SK-N-SH treated with all-trans-retinoic acid at 6 μM for 48 hours (cell line): Measurements from ENCODE around the gene TMC8.

Experiments
- ATAC-seq: fragments of 200-7000 bp; cut with Tn5 transposase; 3 replicates; pipeline ENCODE4 v1.9.1; 2020; ENCODE audit warnings: mild to moderate bottlenecking, moderate library complexity
- ARNTL ChIP-seq: fragments of 450-650 bp; formaldehyde crosslinking; IDR thresholded peaks from 2 replicates; pipeline ENCODE4 v1.5.0; 2020; ENCODE audit warnings: low read depth, mild to moderate bottlenecking, moderate library complexity, borderline replicate concordance
- BACH2 ChIP-seq: fragments of 250-450 bp; sonication (Bioruptor Pico); IDR thresholded peaks from 2 replicates; pipeline ENCODE4 v1.9.0; 2021; ENCODE audit warnings: mild to moderate bottlenecking, borderline replicate concordance
- CSDC2 ChIP-seq: fragments of 250-450 bp; sonication (Bioruptor Pico); IDR thresholded peaks from 2 replicates; pipeline ENCODE4 v1.5.0; 2020; ENCODE audit warnings: mild to moderate bottlenecking, moderate library complexity
- CSRNP3 ChIP-seq: fragments of 250-450 bp; sonication (Bioruptor Pico); IDR thresholded peaks from 2 replicates; pipeline ENCODE4 v1.5.1; 2021; ENCODE audit warnings: mild to moderate bottlenecking, moderate library complexity
- ESRRG ChIP-seq: fragments of 250-450 bp; sonication (Bioruptor Pico); IDR thresholded peaks from 2 replicates; pipeline ENCODE4 v1.6.1; 2021; ENCODE audit warnings: mild to moderate bottlenecking
- GLIS3 ChIP-seq: fragments of 250-450 bp; sonication (Bioruptor Pico); IDR thresholded peaks from 2 replicates; pipeline ENCODE4 v1.5.0; 2020; ENCODE audit warnings: mild to moderate bottlenecking, moderate library complexity
- ISL1 ChIP-seq: fragments of 250-450 bp; sonication (Bioruptor Pico); IDR thresholded peaks from 2 replicates; pipeline ENCODE4 v2.1.2; 2022; ENCODE audit warnings: mild to moderate bottlenecking, moderate library complexity
- OSR1 ChIP-seq: fragments of 250-450 bp; sonication (Bioruptor Pico); IDR thresholded peaks from 2 replicates; pipeline ENCODE4 v1.8.0; 2022; ENCODE audit warnings: moderate library complexity, mild to moderate bottlenecking, inconsistent platforms
- PATZ1 ChIP-seq: fragments of 250-450 bp; sonication (Bioruptor Pico); IDR thresholded peaks from 2 replicates; pipeline ENCODE4 v1.8.0; 2020; ENCODE audit warnings: mild to moderate bottlenecking, moderate library complexity, borderline replicate concordance
- POU6F1 ChIP-seq: fragments of 250-450 bp; sonication (Bioruptor Pico); IDR thresholded peaks from 2 replicates; pipeline ENCODE4 v1.8.0; 2021; ENCODE audit warnings: low read depth, mild to moderate bottlenecking, moderate library complexity, borderline replicate concordance
- PPARA ChIP-seq: fragments of 250-450 bp; sonication (Bioruptor Pico); IDR thresholded peaks from 2 replicates; pipeline ENCODE4 v1.5.0; 2020; ENCODE audit warnings: mild to moderate bottlenecking, borderline replicate concordance
- RARB ChIP-seq: fragments of 250-450 bp; sonication (Bioruptor Pico); IDR thresholded peaks from 2 replicates; pipeline ENCODE4 v1.8.0; 2021; ENCODE audit warnings: mild to moderate bottlenecking, moderate library complexity
- SNAI2 ChIP-seq: fragments of 250-450 bp; sonication (Bioruptor Pico); IDR thresholded peaks from 2 replicates; pipeline ENCODE4 v1.5.0; 2020; ENCODE audit warnings: mild to moderate bottlenecking, moderate library complexity
- TCF4 ChIP-seq: fragments of 250-450 bp; sonication (Bioruptor Pico); IDR thresholded peaks from 2 replicates; pipeline ENCODE4 v1.8.0; 2021; ENCODE audit warnings: mild to moderate bottlenecking, moderate library complexity, borderline replicate concordance
- TOX ChIP-seq: fragments of 250-450 bp; sonication (Bioruptor Pico); IDR thresholded peaks from 2 replicates; pipeline ENCODE4 v1.8.0; 2021; ENCODE audit warnings: mild to moderate bottlenecking, moderate library complexity, borderline replicate concordance
- ZFP3 ChIP-seq: fragments of 250-450 bp; sonication (Bioruptor Pico); IDR thresholded peaks from 2 replicates; pipeline ENCODE4 v1.5.0; 2020; ENCODE audit warnings: mild to moderate bottlenecking, moderate library complexity
- ZFP30 ChIP-seq: fragments of 450-650 bp; formaldehyde crosslinking; IDR thresholded peaks from 2 replicates; pipeline ENCODE4 v1.5.0; 2022; ENCODE audit warnings: mild to moderate bottlenecking, moderate library complexity
- ZNF565 ChIP-seq: fragments of 450-650 bp; formaldehyde crosslinking; conservative IDR thresholded peaks from 2 replicates; pipeline ENCODE4 v1.5.0; 2020; ENCODE audit warnings: low read depth, mild to moderate bottlenecking, moderate library complexity
- ZNF8 ChIP-seq: fragments of 450-650 bp; formaldehyde crosslinking; IDR thresholded peaks from 2 replicates; pipeline ENCODE4 v1.5.0; 2020; ENCODE audit warnings: mild to moderate bottlenecking, moderate library complexity

Gene TMC8

GRCh38 chr17:78127888-78128550, 2.6 kb upstream of the TMC8 start:
- ATAC-seq: peak; percentile 10
- TF ChIP-seq PPARA (CRISPR knock-in tag) (no peak), TOX (CRISPR knock-in tag) (no peak), OSR1 (CRISPR knock-in tag) (no peak), ARNTL (CRISPR knock-in tag) (no peak), SNAI2 (CRISPR knock-in tag) (no peak), ESRRG (CRISPR knock-in tag) (no peak)

GRCh38 chr17:78128551-78129350, 1.8 kb upstream of the TMC8 start, which contains the start of gene TMC6:
Gene TMC6 (minus strand): TSS chr17:78128755. CDS start chr17:78126832, 1,923 bp downstream.
- peak; percentile 7 for ATAC-seq
- TF ChIP-seq CSRNP3 (CRISPR knock-in tag): no peak
- no peak for TF ChIP-seq PATZ1 (CRISPR knock-in tag)
- no peak for TF ChIP-seq ESRRG (CRISPR knock-in tag)
- no peak for TF ChIP-seq ZNF8
- TF ChIP-seq SNAI2 (CRISPR knock-in tag): no peak
- TF ChIP-seq ZFP30 (CRISPR knock-in tag): no peak
- no peak for TF ChIP-seq GLIS3 (CRISPR knock-in tag)
- TF ChIP-seq RARB (CRISPR knock-in tag): no peak

GRCh38 chr17:78129351-78130089, 1.1 kb upstream of the TMC8 start:
- ATAC-seq: no peak
- TF ChIP-seq OSR1 (CRISPR knock-in tag) (no peak), ZNF565 (no peak), ISL1 (CRISPR knock-in tag) (no peak), GLIS3 (CRISPR knock-in tag) (no peak), ZNF8 (no peak), ZFP3 (CRISPR knock-in tag) (no peak), PATZ1 (CRISPR knock-in tag) (no peak), ESRRG (CRISPR knock-in tag) (no peak), BACH2 (no peak), CSDC2 (CRISPR knock-in tag) (no peak), SNAI2 (CRISPR knock-in tag) (no peak), PPARA (CRISPR knock-in tag) (no peak)

- TF ChIP-seq TCF4 (no peak), OSR1 (CRISPR knock-in tag) (no peak), BACH2 (no peak), POU6F1 (CRISPR knock-in tag) (no peak), PPARA (CRISPR knock-in tag) (no peak), ZNF565 (no peak), ZFP3 (CRISPR knock-in tag) (no peak)
- TF ChIP-seq, all 23 proteins: peak for 0
Observed at GRCh38 chr17:78130090-78130436, 508 bp upstream of the TMC8 start.

More at GRCh38 chr17:78130090-78130436, 508 bp upstream of the TMC8 start:
- ATAC-seq: no peak
